HFF-Myc (cell line): ENCODE results near the gene TRAF7.

Experiments
- DNase-seq: peaks from one replicate; pipeline ENCODE4 v3.0.0-alpha.2; 2011; ENCODE audit warnings: low read depth; ENCODE audit errors: extremely low read depth
- H3K4me3 ChIP-seq: replicated peaks from 2 replicates; pipeline ENCODE4 v1.5.1; 2011; ENCODE audit warnings: low read depth, mild to moderate bottlenecking, control low read depth, low read length
- TF ChIP-seq, protein P1 (sequence below): IDR thresholded peaks from 2 replicates; pipeline ENCODE4 v1.5.1; 2012; ENCODE audit warnings: mild to moderate bottlenecking, low read depth, low read length, control low read depth; ENCODE audit errors: missing control alignments

Gene TRAF7

GRCh38 chr16:2191446-2191706 lies 35.8 kb downstream of the TRAF7 start:
- TF ChIP-seq, protein P1, sequence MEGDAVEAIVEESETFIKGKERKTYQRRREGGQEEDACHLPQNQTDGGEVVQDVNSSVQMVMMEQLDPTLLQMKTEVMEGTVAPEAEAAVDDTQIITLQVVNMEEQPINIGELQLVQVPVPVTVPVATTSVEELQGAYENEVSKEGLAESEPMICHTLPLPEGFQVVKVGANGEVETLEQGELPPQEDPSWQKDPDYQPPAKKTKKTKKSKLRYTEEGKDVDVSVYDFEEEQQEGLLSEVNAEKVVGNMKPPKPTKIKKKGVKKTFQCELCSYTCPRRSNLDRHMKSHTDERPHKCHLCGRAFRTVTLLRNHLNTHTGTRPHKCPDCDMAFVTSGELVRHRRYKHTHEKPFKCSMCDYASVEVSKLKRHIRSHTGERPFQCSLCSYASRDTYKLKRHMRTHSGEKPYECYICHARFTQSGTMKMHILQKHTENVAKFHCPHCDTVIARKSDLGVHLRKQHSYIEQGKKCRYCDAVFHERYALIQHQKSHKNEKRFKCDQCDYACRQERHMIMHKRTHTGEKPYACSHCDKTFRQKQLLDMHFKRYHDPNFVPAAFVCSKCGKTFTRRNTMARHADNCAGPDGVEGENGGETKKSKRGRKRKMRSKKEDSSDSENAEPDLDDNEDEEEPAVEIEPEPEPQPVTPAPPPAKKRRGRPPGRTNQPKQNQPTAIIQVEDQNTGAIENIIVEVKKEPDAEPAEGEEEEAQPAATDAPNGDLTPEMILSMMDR: no peak
- no peak overlapping the region for H3K4me3 ChIP-seq
- DNase-seq: no peak

DNA sequence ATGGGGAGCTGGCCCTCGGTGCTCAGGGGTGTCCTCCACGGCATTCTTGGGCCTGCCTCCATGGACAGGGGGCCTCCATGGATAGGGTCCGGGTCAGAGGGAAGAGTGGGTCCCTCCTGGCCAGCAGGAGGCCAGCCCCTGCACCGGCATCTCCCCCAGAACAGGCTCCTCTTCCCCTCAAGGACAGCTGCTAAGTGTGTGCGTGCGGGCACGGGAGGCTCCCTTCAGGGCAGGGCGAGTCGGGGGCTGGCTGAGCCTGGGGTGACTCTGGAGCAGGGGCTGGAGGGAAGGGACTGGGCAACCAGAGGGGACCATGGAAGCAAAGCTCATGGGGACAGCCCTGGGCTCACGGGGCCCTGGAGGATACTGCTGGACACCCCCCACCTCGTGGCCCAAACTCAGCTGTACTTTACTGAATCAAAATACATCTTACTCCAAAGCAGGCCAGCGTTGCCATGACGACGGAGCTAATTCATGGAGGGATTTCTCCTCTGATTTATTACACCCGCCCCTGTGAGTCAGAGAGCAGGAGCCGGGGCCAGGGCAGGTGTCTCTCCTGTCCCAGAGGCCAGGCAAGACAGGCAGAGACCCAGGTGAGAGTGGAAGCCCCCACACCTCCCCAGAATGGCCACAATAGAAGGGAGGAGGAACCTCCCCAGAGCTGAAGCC lies 38.7 kb downstream of the TRAF7 start:
- TF ChIP-seq, protein P1: no peak
- H3K4me3 ChIP-seq: no peak overlapping the region
- DNase-seq: peak; percentile 29

- no peak overlapping the region for H3K4me3 ChIP-seq
- DNase-seq: no peak
- TF ChIP-seq, protein P1: peak; percentile 33
Observed at GRCh38 chr16:2194852-2195321, 39.3 kb downstream of the TRAF7 start.

GRCh38 chr16:2195322-2196161 lies 40.0 kb downstream of the TRAF7 start:
- H3K4me3 ChIP-seq: peak overlapping the region; percentile 17; the same call in 1 of the 2 replicates
- DNase-seq: no peak
- TF ChIP-seq, protein P1: no peak

- DNase-seq: no peak
- TF ChIP-seq, protein P1: no peak
- peak within 1 kb of the TSS; percentile 17; the same call in 1 of the 2 replicates for H3K4me3 ChIP-seq
Observed at GRCh38 chr16:2196162-2196980, 40.8 kb downstream of the TRAF7 start, which contains the start of gene CASKIN1. Gene CASKIN1 (minus strand): TSS chr16:2196605. CDS start chr16:2196432, 173 bp downstream.

GRCh38 chr16:2196981-2197511 lies 41.5 kb downstream of the TRAF7 start:
- H3K4me3 ChIP-seq: no peak overlapping the region
- TF ChIP-seq, protein P1: no peak
- DNase-seq: no peak
